HCT116 (cell line): Measurements from ENCODE around the gene CD164L2. TPM values are rescaled to one million over a fixed set of nuclear protein-coding genes. Genes with fewer than 3 reads are reported as not detected.

Source experiments
- ATAC-seq: fragments of 200-7000 bp; cut with Tn5 transposase; 2 replicates; pipeline ENCODE4 v1.9.1; 2020; ENCODE audit warnings: mild to moderate bottlenecking, moderate library complexity
- BruUV-seq: library from RNA; stranded (reverse); fragments of 400-500 nt; replicated peaks from 2 replicates; lab custom pipeline; 2021; lab: Mats Ljungman, UMichigan
- CTCF ChIA-PET: fragments of 300-600 bp; sonication (Branson Sonifier 250); formaldehyde crosslinking; loops from one replicate; lab custom pipeline; 2021; ENCODE audit warnings: antibody characterized with exemption; lab: Charles Lee
- POLR2A ChIA-PET: fragments of 300-600, 350-600 bp; sonication (Branson Sonifier 250); formaldehyde crosslinking; loops from one replicate; lab custom pipeline; 2021; ENCODE audit warnings: antibody characterized with exemption; lab: Charles Lee
- RAD21 ChIA-PET, 2 experiments: fragments of 300-600 bp; sonication (Branson Sonifier 250); formaldehyde crosslinking; loops; one replicate each; lab custom pipeline; 2023; ENCODE audit warnings: low total read pairs in 2 of 2; ENCODE audit not compliant: uncharacterized antibody in 2 of 2, unreplicated experiment in 2 of 2, low non-redundant PET in 1 of 2; lab: Charles Lee
- DNase-seq: peaks from one replicate; pipeline ENCODE4 v3.0.0-alpha.2; 2010; ENCODE audit warnings: low read depth, low spot score
- H2AFZ ChIP-seq: fragments of 200-600 bp; shearing (Covaris generic), sonication (generic); 2 replicates; pipeline ENCODE4 v1.6.1; 2017; ENCODE audit warnings: low read depth, mixed run types, mixed read lengths, antibody characterized with exemption, low read length; ENCODE audit not compliant: poor library complexity, severe bottlenecking
- H3K27ac ChIP-seq: 2 replicates; pipeline ENCODE4 v1.5.1; 2012; ENCODE audit warnings: low read depth, low read length
- H3K27me3 ChIP-seq: fragments of 200-600 bp; sonication (generic); 2 replicates; pipeline ENCODE4 v1.6.1; 2016; ENCODE audit warnings: mixed run types, low read length, mixed read lengths; ENCODE audit not compliant: insufficient read depth
- H3K36me3 ChIP-seq, 2 experiments: fragments of 200-500 bp in 1 of 2; fragments of 200-600 bp in 1 of 2; sonication (Bioruptor generic) in 1 of 2; sonication (generic) in 1 of 2; 2 replicates each; pipeline versions ENCODE4 v1.5.1 to v1.6.1; 2014 to 2016; ENCODE audit warnings: low read length in 2 of 2, inconsistent platforms in 1 of 2, mixed read lengths in 1 of 2, mixed run types in 1 of 2; ENCODE audit not compliant: insufficient read depth in 2 of 2, control insufficient read depth in 1 of 2
- H3K4me1 ChIP-seq, 2 experiments: fragments of 200-600 bp in 1 of 2; sonication (generic) in 1 of 2; 2 replicates each; pipeline versions ENCODE4 v1.5.1 to v1.6.1; 2012 to 2017; ENCODE audit warnings: low read length in 2 of 2, inconsistent platforms in 1 of 2, mild to moderate bottlenecking in 1 of 2, mixed read lengths in 1 of 2, mixed run types in 1 of 2, moderate library complexity in 1 of 2; ENCODE audit not compliant: insufficient read depth in 2 of 2, control insufficient read depth in 1 of 2
- H3K4me2 ChIP-seq: fragments of 200-600 bp; sonication (generic); 2 replicates; pipeline ENCODE4 v1.6.1; 2017; ENCODE audit warnings: mixed run types, low read length, mixed read lengths
- H3K4me3 ChIP-seq, 2 experiments: fragments of 200-600 bp in 1 of 2; sonication (generic) in 1 of 2; replicated peaks in 1 of 2; 2 replicates each; pipeline ENCODE4 v1.5.1; 2011 to 2016; ENCODE audit warnings: low read length in 2 of 2, control low read depth in 1 of 2, low read depth in 1 of 2, mild to moderate bottlenecking in 1 of 2, mixed read lengths in 1 of 2, mixed run types in 1 of 2
- H3K79me2 ChIP-seq: fragments of 200-600 bp; sonication (generic); 2 replicates; pipeline ENCODE4 v1.6.1; 2017; ENCODE audit warnings: mild to moderate bottlenecking, mixed run types, low read length, moderate library complexity, mixed read lengths; ENCODE audit not compliant: insufficient read depth
- H3K9ac ChIP-seq: fragments of 200-600 bp; sonication (generic); 2 replicates; pipeline ENCODE4 v1.6.1; 2016; ENCODE audit warnings: low read length, mixed read lengths
- H3K9me2 ChIP-seq: fragments of 200-600 bp; sonication (generic), shearing (Covaris generic); 2 replicates; pipeline ENCODE4 v1.6.1; 2017; ENCODE audit warnings: mixed run types, mild to moderate bottlenecking, moderate library complexity; ENCODE audit not compliant: insufficient read depth
- H3K9me3 ChIP-seq, 2 experiments: fragments of 200-500 bp in 1 of 2; fragments of 200-600 bp in 1 of 2; sonication (Bioruptor generic) in 1 of 2; sonication (generic) in 1 of 2; 2 replicates each; pipeline ENCODE4 v1.6.1; 2014 to 2017; ENCODE audit warnings: low read length in 2 of 2, mixed read lengths in 2 of 2, inconsistent platforms in 1 of 2, low read depth in 1 of 2, mild to moderate bottlenecking in 1 of 2, mixed run types in 1 of 2, moderate library complexity in 1 of 2; ENCODE audit not compliant: control insufficient read depth in 1 of 2, insufficient read depth in 1 of 2
- H4K20me1 ChIP-seq: fragments of 200-600 bp; sonication (generic), shearing (Covaris generic); 2 replicates; pipeline ENCODE4 v1.6.1; 2017; ENCODE audit warnings: mixed run types, mild to moderate bottlenecking, moderate library complexity; ENCODE audit not compliant: insufficient read depth
- ATF3 ChIP-seq: IDR thresholded peaks from 2 replicates; pipeline ENCODE4 v1.6.1; 2012
- CBX3 ChIP-seq: IDR thresholded peaks from 2 replicates; pipeline ENCODE4 v1.6.1; 2012; ENCODE audit warnings: low read depth
- CEBPB ChIP-seq: IDR thresholded peaks from 2 replicates; pipeline ENCODE4 v1.6.1; 2012; ENCODE audit warnings: low read depth
- EGR1 ChIP-seq: IDR thresholded peaks from 2 replicates; pipeline ENCODE4 v1.6.1; 2012; ENCODE audit warnings: low read depth
- EZH2 ChIP-seq: fragments of 200-600 bp; sonication (generic); IDR thresholded peaks from 2 replicates; pipeline ENCODE4 v1.6.1; 2017; ENCODE audit warnings: antibody characterized with exemption, mixed run types
- EZH2phosphoT487 ChIP-seq: fragments of 200-600 bp; IDR thresholded peaks from 2 replicates; pipeline ENCODE4 v1.6.1; 2018; ENCODE audit warnings: antibody characterized with exemption, borderline replicate concordance
- MAX ChIP-seq: IDR thresholded peaks from 2 replicates; pipeline ENCODE4 v1.6.1; 2012
- POLR2A ChIP-seq: IDR thresholded peaks from 2 replicates; pipeline ENCODE4 v1.7.0; 2011; ENCODE audit warnings: borderline replicate concordance; ENCODE audit not compliant: insufficient read depth, insufficient read length; ENCODE audit errors: extremely low read depth
- POLR2AphosphoS5 ChIP-seq: IDR thresholded peaks from 2 replicates; pipeline ENCODE4 v1.6.1; 2011; ENCODE audit warnings: mild to moderate bottlenecking, low read depth, low read length, moderate library complexity
- SIN3A ChIP-seq: IDR thresholded peaks from 2 replicates; pipeline ENCODE4 v1.6.1; 2012; ENCODE audit warnings: low read depth
- SP1 ChIP-seq: IDR thresholded peaks from 2 replicates; pipeline ENCODE4 v1.6.1; 2012; ENCODE audit warnings: low read depth
- SRF ChIP-seq: IDR thresholded peaks from 2 replicates; pipeline ENCODE4 v1.6.1; 2012; ENCODE audit warnings: low read depth
- ZNF274 ChIP-seq: fragments of 200-500 bp; sonication (Bioruptor generic); IDR thresholded peaks from 2 replicates; pipeline ENCODE4 v1.6.1; 2014; ENCODE audit warnings: mild to moderate bottlenecking, low read depth, low read length, inconsistent platforms
- intact Hi-C: fragments of 100-400 bp; cut with micrococcal nuclease; formaldehyde crosslinking; loops from 2 replicates; pipeline ENCODE4 v1.10.0; 2022
- total RNA-seq: library from RNA; stranded (reverse); gene quantifications from one replicate; pipeline ENCODE4 v1.2.1, GENCODE V29; 2021; ENCODE audit not compliant: unreplicated experiment

The CD164L2 gene
- total RNA-seq, 1 experiment from 2014 or later = 11.6 TPM

- H3K9me2 ChIP-seq = no peaks in the 10 kb centered on the region
- H4K20me1 ChIP-seq = no peaks in the 10 kb centered on the region
- peak overlapping the region; percentile 80 to 91 for H3K4me3 ChIP-seq
- H3K4me1 ChIP-seq = peaks cover 43 to 79% of the 10 kb centered on the region in 2 experiments
- intact Hi-C loops = no loop called here
- DNase-seq = no peak
- RAD21 ChIA-PET = no interaction called here
- ATAC-seq = no peak
- H3K27ac ChIP-seq = peak overlapping the region; percentile 95
- H3K4me2 ChIP-seq = peak overlapping the region; percentile 95
- peaks cover 21% of the 10 kb centered on the region; the same call in 1 of the 2 replicates for H3K79me2 ChIP-seq
- H2AFZ ChIP-seq = no peak overlapping the region
- H3K27me3 ChIP-seq = no peaks in the 10 kb centered on the region
- CTCF ChIA-PET = interaction anchor here (0.7 to 2.2 kb wide), 3 partner anchors 11 to 44 kb away, joined by 3 to 7 read pairs (median 4); no protein-coding TSS in a partner anchor
- TSS peak; percentile 40 for BruUV-seq
- no peak for TF ChIP-seq SRF
- TF ChIP-seq ATF3 = no peak
- TF ChIP-seq EZH2phosphoT487 = no peak
- no peak for TF ChIP-seq SP1
- no peak for TF ChIP-seq EZH2
- TF ChIP-seq SIN3A = no peak
- TF ChIP-seq POLR2AphosphoS5 = no peak
- no peak for TF ChIP-seq POLR2A
- TF ChIP-seq ZNF274 = no peak
- no peak for TF ChIP-seq MAX
- TF ChIP-seq CEBPB = no peak
- no peak for TF ChIP-seq CBX3
- TF ChIP-seq EGR1 = no peak
- TF ChIP-seq, all 23 proteins: peak for 0
- Histone ChIP-seq H3K9me3 (no peaks in the 10 kb centered on the region), H3K9ac (peak overlapping the region; percentile 75), H3K36me3 (no peaks in the 10 kb centered on the region)
- POLR2A ChIA-PET = interaction anchor here (1.1 to 2.8 kb wide), 4 partner anchors 9 to 23 kb away, joined by 3 to 10 read pairs (median 4); partner anchors contain the start of gene MAP3K6
Measured at GRCh38 chr1:27343639-27344025, 39.5 kb downstream of the CD164L2 start.
